Measurements from ENCODE around the gene TRIM9. TPM values are rescaled to one million over a fixed set of nuclear protein-coding genes. Genes with fewer than 3 reads are reported as not detected.

Gene TRIM9
- total and polyA plus RNA-seq, 2 donors (not counting 3 experiments of a cell fraction or from before 2014, with no cell fraction given): not detected

DNA sequence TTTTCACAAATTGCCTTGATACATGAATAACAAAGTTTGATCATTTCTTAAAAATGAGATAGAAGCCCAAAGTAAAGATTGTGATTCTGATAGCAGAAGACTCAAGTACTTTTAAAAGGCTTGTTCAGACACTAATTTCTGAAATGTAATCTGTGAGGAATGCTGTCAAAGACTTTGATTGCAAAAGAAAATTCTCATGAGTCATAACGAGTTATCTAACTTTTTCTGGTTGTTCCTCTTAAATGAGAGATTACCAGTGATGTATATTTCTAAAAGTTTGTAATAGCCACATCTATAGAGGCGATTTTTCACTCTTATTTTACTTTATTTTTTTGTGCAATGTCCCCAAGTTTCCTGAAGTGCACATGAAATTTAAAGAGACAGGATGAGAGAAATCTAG, 157.6 kb downstream of the TRIM9 start:
- DNase-seq (ENCODE audit: low read depth, low spot score) (no peak), FAIRE-seq (no peak)
- intact Hi-C loops (cut with micrococcal nuclease) (no loop called here), dilution Hi-C loops (cut with MboI; ENCODE audit: extremely low pct_ligation_motif_present, low sequenced_read_pairs) (no loop called here)
- Histone ChIP-seq H4K20me1 (replicated peaks; ENCODE audit: control insufficient read depth, extremely low read depth, insufficient read depth, low read length) (no peaks in the 10 kb centered on the region), H3K9ac (replicated peaks; ENCODE audit: extremely low read depth, insufficient read depth, low read length) (no peak overlapping the region), H3K36me3 (ENCODE audit: control insufficient read depth in 2 of 2, extremely low read depth in 1 of 2, insufficient read depth in 2 of 2, low read length in 2 of 2) (peaks cover 0 to 6% of the 10 kb centered on the region in 2 experiments), H3K4me3 (replicated peaks in 1 of 3; ENCODE audit: insufficient read depth in 1 of 3, low read depth in 1 of 3, low read length in 3 of 3) (no peak overlapping the region), H3K4me1 (ENCODE audit: control insufficient read depth, extremely low read depth, insufficient read depth, low read length) (no peaks in the 10 kb centered on the region), H3K9me3 (replicated peaks; ENCODE audit: control insufficient read depth, insufficient read depth, low read length) (no peaks in the 10 kb centered on the region), H3K27ac (ENCODE audit: insufficient read depth, low read depth, low read length) (no peak overlapping the region), H3K27me3 (ENCODE audit: control insufficient read depth in 2 of 2, insufficient read depth in 2 of 2, low read length in 2 of 2) (no peaks in the 10 kb centered on the region), H3K4me2 (ENCODE audit: insufficient read depth, low read length) (no peak overlapping the region), H3K79me2 (ENCODE audit: control insufficient read depth, insufficient read depth, low read length) (no peaks in the 10 kb centered on the region), H3K9me1 (replicated peaks; ENCODE audit: control insufficient read depth, extremely low read depth, insufficient read depth, low read length) (no peaks in the 10 kb centered on the region), H2AFZ (ENCODE audit: low read depth, low read length) (no peak overlapping the region)
- no TSS peak for BruUV-seq (replicated peaks)
- POLR2A ChIA-PET: no interaction called here
- TF ChIP-seq EZH2 (IDR thresholded peaks at IDR 0.05; ENCODE audit: borderline replicate concordance, low read depth, low read length, severe bottlenecking) (no peak), MYC (IDR thresholded peaks at IDR 0.05; ENCODE audit: low read depth, low read length) (no peak), FOS (IDR thresholded peaks at IDR 0.05; ENCODE audit: borderline replicate concordance, insufficient read depth, low read length) (no peak), JUN (IDR thresholded peaks at IDR 0.05; ENCODE audit: borderline replicate concordance, insufficient read depth, insufficient read length, low read depth) (no peak), POLR2A (IDR thresholded peaks at IDR 0.05; ENCODE audit: low read depth, low read length) (no peak), POLR2AphosphoS5 (IDR thresholded peaks at IDR 0.05; ENCODE audit: insufficient read depth, low read depth, low read length) (no peak), GATA2 (IDR thresholded peaks at IDR 0.05; ENCODE audit: insufficient read depth, insufficient read length, low read depth, low read length) (no peak)
- TF ChIP-seq, protein P1, sequence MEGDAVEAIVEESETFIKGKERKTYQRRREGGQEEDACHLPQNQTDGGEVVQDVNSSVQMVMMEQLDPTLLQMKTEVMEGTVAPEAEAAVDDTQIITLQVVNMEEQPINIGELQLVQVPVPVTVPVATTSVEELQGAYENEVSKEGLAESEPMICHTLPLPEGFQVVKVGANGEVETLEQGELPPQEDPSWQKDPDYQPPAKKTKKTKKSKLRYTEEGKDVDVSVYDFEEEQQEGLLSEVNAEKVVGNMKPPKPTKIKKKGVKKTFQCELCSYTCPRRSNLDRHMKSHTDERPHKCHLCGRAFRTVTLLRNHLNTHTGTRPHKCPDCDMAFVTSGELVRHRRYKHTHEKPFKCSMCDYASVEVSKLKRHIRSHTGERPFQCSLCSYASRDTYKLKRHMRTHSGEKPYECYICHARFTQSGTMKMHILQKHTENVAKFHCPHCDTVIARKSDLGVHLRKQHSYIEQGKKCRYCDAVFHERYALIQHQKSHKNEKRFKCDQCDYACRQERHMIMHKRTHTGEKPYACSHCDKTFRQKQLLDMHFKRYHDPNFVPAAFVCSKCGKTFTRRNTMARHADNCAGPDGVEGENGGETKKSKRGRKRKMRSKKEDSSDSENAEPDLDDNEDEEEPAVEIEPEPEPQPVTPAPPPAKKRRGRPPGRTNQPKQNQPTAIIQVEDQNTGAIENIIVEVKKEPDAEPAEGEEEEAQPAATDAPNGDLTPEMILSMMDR (IDR thresholded peaks at IDR 0.05; ENCODE audit: extremely low read depth in 1 of 2, insufficient read depth in 1 of 2, low read depth in 1 of 2, low read length in 2 of 2): no peak
- TF ChIP-seq, protein P2, sequence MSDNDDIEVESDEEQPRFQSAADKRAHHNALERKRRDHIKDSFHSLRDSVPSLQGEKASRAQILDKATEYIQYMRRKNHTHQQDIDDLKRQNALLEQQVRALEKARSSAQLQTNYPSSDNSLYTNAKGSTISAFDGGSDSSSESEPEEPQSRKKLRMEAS (IDR thresholded peaks at IDR 0.05; ENCODE audit: insufficient read depth, insufficient read length): no peak
- CTCF ChIA-PET: interaction anchor here (1.4 kb wide), 1 partner anchor 11 kb away, joined by 3 read pairs; no protein-coding TSS in a partner anchor

Data from endothelial cell of umbilical vein (primary cell).